HG02678 (cell line): ENCODE data around the gene ABHD11.
"Not testable (repeated sequence)": the region's sequence is repeated elsewhere in the genome, so short reads cannot be mapped to it uniquely, and the experiment has no call there.

Experiments used
- ATAC-seq: cut with Tn5 transposase; IDR thresholded peaks from one replicate; pipeline ENCODE4 v1.9.1; 2021; ENCODE audit warnings: mild to moderate bottlenecking, moderate library complexity; ENCODE audit not compliant: unreplicated experiment

Gene ABHD11, protein sequence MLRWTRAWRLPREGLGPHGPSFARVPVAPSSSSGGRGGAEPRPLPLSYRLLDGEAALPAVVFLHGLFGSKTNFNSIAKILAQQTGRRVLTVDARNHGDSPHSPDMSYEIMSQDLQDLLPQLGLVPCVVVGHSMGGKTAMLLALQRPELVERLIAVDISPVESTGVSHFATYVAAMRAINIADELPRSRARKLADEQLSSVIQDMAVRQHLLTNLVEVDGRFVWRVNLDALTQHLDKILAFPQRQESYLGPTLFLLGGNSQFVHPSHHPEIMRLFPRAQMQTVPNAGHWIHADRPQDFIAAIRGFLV

GRCh38 chr7:73738612-73739386 lies at the start of gene ABHD11:
Gene ABHD11 (minus strand): TSS chr7:73738802. CDS start chr7:73738770, 32 bp downstream.
- ATAC-seq = peak; percentile 87

- not testable (repeated sequence) for ATAC-seq
These were observed 49.1 kb upstream of the ABHD11 start for GRCh38 chr7:73787786-73788048.

GRCh38 chr7:73786588-73786987 lies 48.0 kb upstream of the ABHD11 start:
- no peak for ATAC-seq

DNA sequence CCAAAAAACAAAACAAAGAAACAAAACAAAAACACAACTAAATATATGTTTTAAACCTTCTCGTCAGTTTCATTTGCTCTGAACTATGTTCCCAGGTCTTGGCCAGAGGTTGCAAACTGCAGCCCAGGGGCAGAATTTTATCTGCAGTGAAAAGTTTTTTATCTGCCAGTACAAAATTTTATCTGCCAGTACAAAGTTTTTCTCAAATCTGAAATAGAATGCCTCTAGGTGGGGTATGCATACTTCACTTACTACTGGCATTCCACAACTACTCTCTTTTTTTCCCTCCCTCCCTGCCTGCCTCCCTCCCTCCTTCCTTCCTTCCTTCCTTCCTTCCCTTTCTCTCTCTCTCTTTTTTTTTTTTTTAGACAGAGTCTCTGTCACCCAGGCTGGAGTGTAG lies 40.9 kb upstream of the ABHD11 start:
- ATAC-seq = no peak

GRCh38 chr7:73778801-73779389 lies 40.3 kb upstream of the ABHD11 start:
- no peak for ATAC-seq

DNA sequence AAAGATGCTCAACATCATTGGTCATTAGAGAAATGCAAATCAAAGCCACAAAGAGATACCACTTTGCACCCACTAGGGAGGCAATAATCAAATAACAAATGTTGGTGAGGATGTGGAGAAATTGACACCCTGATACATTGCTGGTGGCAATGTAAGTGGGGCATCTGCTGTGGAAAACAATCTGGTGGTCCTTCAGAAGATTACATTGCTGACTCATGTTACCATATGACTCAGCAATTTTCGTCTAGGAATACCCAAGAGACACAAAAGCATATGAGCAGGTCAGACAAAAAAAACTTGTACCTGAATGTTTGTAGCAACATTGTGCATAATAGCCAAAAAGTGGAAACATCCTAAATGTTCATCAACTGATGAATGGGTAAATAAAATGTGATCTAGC lies 36.3 kb upstream of the ABHD11 start:
- ATAC-seq = no peak

GRCh38 chr7:73773700-73774517 lies 35.3 kb upstream of the ABHD11 start:
- no peak for ATAC-seq

- ATAC-seq = no peak
These were observed 32.5 kb upstream of the ABHD11 start for GRCh38 chr7:73770860-73771670.

GRCh38 chr7:73770002-73770859 lies 31.6 kb upstream of the ABHD11 start, which contains the start of gene CLDN3:
Gene CLDN3 (minus strand): TSS chr7:73770270. CDS start chr7:73770049, 221 bp downstream.
- ATAC-seq = no peak

DNA sequence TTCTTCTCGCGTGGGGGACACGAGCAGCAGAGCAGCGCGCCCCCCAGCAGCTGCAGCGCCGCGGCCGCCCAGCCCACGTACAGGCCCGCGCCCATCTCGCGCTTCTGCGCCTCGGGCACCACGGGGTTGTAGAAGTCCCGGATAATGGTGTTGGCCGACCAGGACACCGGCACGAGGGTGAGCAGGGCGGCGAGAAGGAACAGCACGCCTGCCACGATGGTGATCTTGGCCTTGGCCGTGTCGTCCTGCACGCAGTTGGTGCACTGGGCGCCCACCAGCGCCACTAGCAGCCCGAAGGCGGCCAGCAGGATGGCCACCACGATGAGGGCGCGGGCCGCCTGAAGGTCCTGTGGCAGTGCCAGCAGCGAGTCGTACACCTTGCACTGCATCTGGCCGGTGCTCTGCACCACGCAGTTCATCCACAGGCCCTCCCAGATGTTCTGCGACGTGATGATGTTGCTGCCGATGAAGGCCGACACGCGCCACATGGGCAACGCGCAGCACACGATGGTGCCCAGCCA lies 30.9 kb upstream of the ABHD11 start:
- ATAC-seq = no peak

- no peak for ATAC-seq
These were observed 30.3 kb upstream of the ABHD11 start for GRCh38 chr7:73768641-73769480.

GRCh38 chr7:73766556-73767229 lies 28.1 kb upstream of the ABHD11 start:
- no peak for ATAC-seq

DNA sequence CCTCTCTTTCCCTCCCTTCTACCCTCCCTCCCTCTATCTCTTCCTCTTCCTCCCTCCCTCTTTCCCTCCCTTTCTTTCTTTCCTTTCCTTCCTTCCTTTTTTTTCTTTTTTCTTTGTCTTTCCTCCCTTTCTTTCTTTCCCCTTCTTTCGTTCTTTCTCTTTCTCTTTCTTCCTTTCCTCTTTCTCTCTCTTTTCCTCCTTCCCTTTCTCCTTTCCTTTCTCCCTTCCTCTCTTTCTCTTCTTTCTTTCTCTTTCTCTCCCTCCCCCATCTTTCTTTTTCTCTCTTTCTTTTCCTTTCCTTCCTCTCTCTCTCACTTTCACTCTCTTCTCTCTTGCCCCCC lies 24.0 kb upstream of the ABHD11 start:
- ATAC-seq = no peak

DNA sequence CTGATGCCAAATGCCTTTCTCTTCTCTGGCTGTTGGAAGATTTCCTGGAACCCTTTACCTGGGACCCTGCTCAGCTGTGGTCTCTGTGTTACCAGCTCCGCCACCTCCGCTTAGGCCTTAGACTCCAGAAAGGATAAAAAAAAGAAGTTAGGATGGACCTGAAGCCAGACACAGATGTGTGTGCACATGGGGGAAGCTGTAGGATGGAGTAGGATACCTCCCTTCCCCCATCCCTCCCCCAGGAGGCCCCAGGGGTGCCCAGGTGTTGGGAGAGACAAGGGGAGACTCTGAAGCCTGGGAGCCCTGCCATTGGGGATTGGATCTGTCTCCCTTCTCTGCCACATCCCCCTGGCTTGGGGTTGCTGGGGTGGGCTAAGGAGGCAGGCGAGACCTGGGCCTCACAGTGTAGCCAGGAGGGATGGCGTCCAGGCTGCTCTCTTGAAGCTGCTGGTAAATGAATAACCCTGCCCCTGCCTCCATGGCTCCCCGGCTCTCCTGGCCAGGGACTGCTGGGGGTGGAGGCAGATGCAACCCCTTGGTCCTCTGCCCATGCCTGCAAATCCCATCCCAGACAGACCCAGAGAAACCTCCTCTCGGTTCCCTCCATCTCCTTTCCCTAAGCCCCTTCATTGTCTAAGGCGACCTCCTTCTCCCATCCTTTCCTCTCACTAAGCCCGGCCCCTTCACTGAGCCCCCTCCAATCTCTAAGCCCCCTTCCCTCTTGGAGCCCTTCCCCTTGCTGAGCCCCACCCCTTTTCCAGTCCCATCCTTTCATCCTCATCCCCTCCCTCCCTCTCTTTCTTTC lies 23.5 kb upstream of the ABHD11 start:
- ATAC-seq = no peak

DNA sequence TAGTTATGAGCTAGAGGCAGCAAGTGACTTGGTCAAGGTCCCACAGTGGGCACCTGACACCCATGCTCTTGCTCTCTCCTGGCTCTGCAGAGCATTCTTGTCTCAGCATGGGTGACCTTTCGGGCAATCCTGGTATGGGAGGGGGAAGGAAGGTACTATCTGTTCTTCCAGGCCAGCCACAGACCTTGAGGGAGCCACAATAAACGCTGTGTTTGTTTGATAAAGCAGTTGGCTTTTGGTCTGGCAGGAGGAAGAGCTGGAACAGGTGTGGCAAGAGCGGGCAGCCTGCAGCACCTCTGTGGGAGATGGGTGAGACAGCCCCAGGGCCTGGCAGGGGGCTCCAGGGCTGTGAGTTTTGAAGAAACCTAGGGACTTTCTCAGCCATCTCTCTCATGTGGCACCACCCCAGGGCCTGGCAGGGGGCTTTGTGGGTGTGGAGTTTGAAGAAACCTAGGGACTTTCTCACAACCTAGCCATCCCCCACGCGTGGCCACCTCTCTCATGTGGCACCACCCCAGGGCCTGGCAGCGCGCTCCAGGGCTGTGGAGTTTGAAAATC lies 20.1 kb upstream of the ABHD11 start:
- no peak for ATAC-seq

DNA sequence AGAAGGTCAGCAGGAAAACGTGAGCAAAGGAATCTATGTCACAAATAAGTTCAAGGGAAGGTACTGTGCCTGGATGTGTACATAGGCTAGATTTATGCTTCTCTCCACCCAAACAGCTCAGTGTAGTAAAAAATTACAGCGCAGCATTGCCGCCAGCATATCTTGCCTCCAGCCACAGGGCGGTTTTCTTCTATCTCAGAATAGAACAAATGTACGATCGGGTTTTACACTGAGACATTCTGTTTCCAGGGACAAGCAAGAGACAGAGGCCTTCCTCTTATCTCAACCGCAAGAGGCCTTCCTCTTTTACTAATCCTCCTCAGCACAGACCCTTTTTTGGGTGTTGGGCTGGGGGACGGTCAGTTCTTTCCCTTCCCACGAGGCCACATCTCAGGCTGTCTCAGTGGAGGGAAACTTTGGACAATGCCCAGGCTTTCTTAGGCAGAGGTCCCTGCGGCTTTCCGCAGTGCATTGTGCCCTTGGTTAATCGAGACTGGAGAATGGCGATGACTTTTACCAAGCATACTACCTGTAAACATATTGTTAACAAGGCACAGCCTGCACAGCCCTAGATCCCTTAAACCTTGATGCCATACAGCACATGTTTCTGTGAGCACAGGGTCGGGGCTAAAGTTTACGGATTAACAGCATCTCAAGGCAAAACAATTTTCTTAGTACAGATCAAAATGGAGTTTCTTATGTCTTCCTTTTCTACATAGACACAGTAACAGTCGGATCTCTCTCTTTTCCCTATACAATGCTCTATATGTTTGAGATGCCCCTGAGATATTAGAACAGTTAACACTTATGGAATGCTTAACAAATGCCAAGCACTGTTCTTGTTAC lies 11.6 kb upstream of the ABHD11 start:
- no peak for ATAC-seq
